GM12878 (cell line): Measurements from ENCODE around the gene SARS1. TPM values are rescaled to one million over a fixed set of nuclear protein-coding genes. Genes with fewer than 3 reads are reported as not detected.

Experiments used
- ATAC-seq: fragments of 200-7000 bp; cut with Tn5 transposase; 3 replicates; pipeline ENCODE4 v1.9.1; 2020; ENCODE audit warnings: mild to moderate bottlenecking, moderate library complexity
- BruUV-seq: library from RNA; stranded (reverse); fragments of 400-500 nt; replicated peaks from 2 replicates; lab custom pipeline; 2021; lab: Mats Ljungman, UMichigan
- CTCF ChIA-PET: fragments of 300-600 bp; sonication (Branson Sonifier 250); formaldehyde crosslinking; extraction: SDS; loops from one replicate; lab custom pipeline; 2021; ENCODE audit warnings: inconsistent platforms; lab: Yijun Ruan, JAX
- POLR2A ChIA-PET: fragments of 350-600 bp; formaldehyde crosslinking; extraction: SDS; loops from one replicate; lab custom pipeline; 2021; ENCODE audit warnings: inconsistent platforms; lab: Charles Lee
- RAD21 ChIA-PET: fragments of 300-600 bp; sonication (Branson Sonifier 250); formaldehyde crosslinking; loops from one replicate; lab custom pipeline; 2023; ENCODE audit warnings: antibody characterized with exemption; ENCODE audit not compliant: unreplicated experiment; lab: Charles Lee
- SMC1A ChIA-PET: fragments of 300-600 bp; sonication (Branson Sonifier 250); formaldehyde crosslinking; loops from one replicate; lab custom pipeline; 2023; ENCODE audit not compliant: unreplicated experiment, uncharacterized antibody; lab: Charles Lee
- DNase-seq: peaks from one replicate; pipeline ENCODE4 v3.0.0-alpha.2; 2011; ENCODE audit warnings: low read depth, low spot score
- FAIRE-seq: peaks from 3 replicates; lab custom pipeline; 2011; peaks lifted over from hg19 to GRCh38; lab: Jason Lieb, UNC
- H2AFZ ChIP-seq: 2 replicates; pipeline ENCODE4 v1.6.0; 2011; ENCODE audit warnings: low read depth, low read length, control low read depth; ENCODE audit not compliant: control insufficient read depth
- H3K27ac ChIP-seq: 2 replicates; pipeline ENCODE4 v1.5.1; 2011; ENCODE audit warnings: control low read depth; ENCODE audit not compliant: control insufficient read depth, insufficient read depth
- H3K27me3 ChIP-seq, 2 experiments: replicated peaks in 1 of 2; 2 replicates each; pipeline versions ENCODE4 v1.6.0 to v1.6.1; 2011; ENCODE audit warnings: low read length in 1 of 2; ENCODE audit not compliant: control insufficient read depth in 2 of 2, insufficient read depth in 2 of 2
- H3K36me3 ChIP-seq, 2 experiments: 2 replicates each; pipeline ENCODE4 v1.5.1; 2011; ENCODE audit warnings: low read length in 1 of 2; ENCODE audit not compliant: control insufficient read depth in 2 of 2, insufficient read depth in 2 of 2
- H3K4me1 ChIP-seq: 2 replicates; pipeline ENCODE4 v1.6.1; 2011; ENCODE audit warnings: mild to moderate bottlenecking, low read length, moderate library complexity, mixed read lengths; ENCODE audit not compliant: control insufficient read depth, insufficient read depth
- H3K4me2 ChIP-seq: 2 replicates; pipeline ENCODE4 v1.6.0; 2011; ENCODE audit warnings: control low read depth; ENCODE audit not compliant: control insufficient read depth, insufficient read depth
- H3K4me3 ChIP-seq: fragments of 200-600 bp; sonication (generic); 2 replicates; pipeline ENCODE4 v1.5.1; 2016
- H3K79me2 ChIP-seq: 2 replicates; pipeline ENCODE4 v1.6.0; 2011; ENCODE audit warnings: low read length; ENCODE audit not compliant: control insufficient read depth, insufficient read depth
- H3K9ac ChIP-seq: 2 replicates; pipeline ENCODE4 v1.8.0; 2011; ENCODE audit warnings: low read length, control low read depth, mixed read lengths; ENCODE audit not compliant: control insufficient read depth, insufficient read depth
- H3K9me3 ChIP-seq: replicated peaks from 3 replicates; pipeline ENCODE4 v1.5.1; 2011; ENCODE audit warnings: mild to moderate bottlenecking, low read length; ENCODE audit not compliant: control insufficient read depth, insufficient read depth
- H4K20me1 ChIP-seq: 2 replicates; pipeline ENCODE4 v1.6.0; 2011; ENCODE audit not compliant: control insufficient read depth, insufficient read depth
- BCL11A ChIP-seq: IDR thresholded peaks from 2 replicates; pipeline ENCODE4 v1.6.1; 2011; ENCODE audit warnings: low read depth, low read length
- CUX1 ChIP-seq: IDR thresholded peaks from 2 replicates; pipeline ENCODE4 v1.6.1; 2012; ENCODE audit warnings: improper control_type of control experiment, low read depth, low read length; ENCODE audit not compliant: insufficient replicate concordance
- IRF5 ChIP-seq: fragments of 450-650 bp; IDR thresholded peaks from 2 replicates; pipeline ENCODE4 v1.6.1; 2017; ENCODE audit warnings: borderline replicate concordance
- JUNB ChIP-seq: IDR thresholded peaks from 2 replicates; pipeline ENCODE4 v1.6.1; 2016; ENCODE audit warnings: antibody characterized with exemption, mild to moderate bottlenecking
- KDM1A ChIP-seq: fragments of 200-600 bp; sonication (generic); IDR thresholded peaks from 2 replicates; pipeline ENCODE4 v1.6.1; 2016; ENCODE audit warnings: borderline replicate concordance
- MYC ChIP-seq: IDR thresholded peaks from 2 replicates; pipeline ENCODE4 v1.6.1; 2011; ENCODE audit warnings: mild to moderate bottlenecking, low read length, moderate library complexity, inconsistent platforms; ENCODE audit not compliant: insufficient read depth, insufficient replicate concordance, insufficient read length, severe bottlenecking
- POLR2AphosphoS5 ChIP-seq: IDR thresholded peaks from 2 replicates; pipeline ENCODE4 v1.6.1; 2011; ENCODE audit warnings: mild to moderate bottlenecking, low read length, inconsistent platforms
- SIX5 ChIP-seq: IDR thresholded peaks from 2 replicates; pipeline ENCODE4 v1.6.1; 2011; ENCODE audit warnings: mild to moderate bottlenecking, low read depth, low read length, moderate library complexity; ENCODE audit not compliant: severe bottlenecking
- TBL1XR1 ChIP-seq: IDR thresholded peaks from 2 replicates; pipeline ENCODE4 v1.6.1; 2012; ENCODE audit warnings: low read depth, low read length, improper control_type of control experiment
- USF2 ChIP-seq: IDR thresholded peaks from 2 replicates; pipeline ENCODE4 v1.6.1; 2011; ENCODE audit warnings: low read depth, low read length, improper control_type of control experiment, borderline replicate concordance
- ZNF24 ChIP-seq: fragments of 450-650 bp; IDR thresholded peaks from 2 replicates; pipeline ENCODE4 v1.6.1; 2017; ENCODE audit warnings: antibody characterized with exemption, mild to moderate bottlenecking
- WGBS: methylation state at CpG from one replicate; pipeline ENCODE4 v1.1.6; 2016; ENCODE audit warnings: low lambda C conversion rate; ENCODE audit not compliant: insufficient replicate concordance, insufficient coverage; ENCODE audit errors: missing lambda C conversion rate; 5-methylcytosine and 5-hydroxymethylcytosine counted together
- in situ Hi-C: fragments of 300-500 bp; cut with MboI; formaldehyde crosslinking; loops from 9 replicates; pipeline ENCODE4 v1.14.3; 2018; ENCODE audit warnings: mixed read lengths
- intact Hi-C: fragments of 100-400 bp; cut with micrococcal nuclease; formaldehyde crosslinking; loops from one replicate; pipeline ENCODE4 v1.14.2; 2022; ENCODE audit not compliant: unreplicated experiment
- polyA plus RNA-seq, 11 experiments: library from polyadenylated mRNA; depleted of rRNA in 4 of 11; unstranded in 6 of 11; stranded (reverse) in 5 of 11; fragments of >200 nt; fragmentation: Nextera tagmentation in 4 of 11; fragmentation: Illumina TruSeq in 1 of 11; extraction: Ambion mirVana in 4 of 11; extraction: Trizol in 1 of 11; gene quantifications; 1 replicate in 1 of 11; 2 replicates in 10 of 11; pipeline versions ENCODE4 v1.2.1 to v1.2.3, GENCODE V29; 2011 to 2016; ENCODE audit warnings: inconsistent platforms in 2 of 11, missing spikeins in 2 of 11, low read depth in 1 of 11
- total RNA-seq, 4 experiments: library from RNA; depleted of rRNA in 3 of 4; stranded (reverse); fragments of >200 nt in 3 of 4; fragmentation: Illumina TruSeq in 1 of 4; extraction: Trizol in 1 of 4; gene quantifications; 2 replicates each; pipeline versions ENCODE4 v1.2.1 to v1.2.3, GENCODE V29; 2013 to 2021

The SARS1 gene
- total and polyA plus RNA-seq, 10 of the 15 experiments (the other 5 are each of a cell fraction or from before 2014, with no cell fraction given), result 103 to 202 (median 138) TPM

GRCh38 chr1:109251277-109252166 lies 37.8 kb downstream of the SARS1 start:
- Histone ChIP-seq H4K20me1 (no peaks in the 10 kb centered on the region), H3K27me3 (peaks cover 2 to 4% of the 10 kb centered on the region in 2 experiments; a peak in 3 of 4 replicates), H3K4me1 (no peaks in the 10 kb centered on the region), H3K79me2 (no peaks in the 10 kb centered on the region), H2AFZ (no peak overlapping the region), H3K9ac (no peak overlapping the region), H3K36me3 (no peaks in the 10 kb centered on the region), H3K4me3 (no peak overlapping the region), H3K4me2 (no peak overlapping the region), H3K27ac (no peak overlapping the region), H3K9me3 (no peaks in the 10 kb centered on the region)
- WGBS, result 76% methylated on average over 31 of the region's 32 CpGs
- RAD21 ChIA-PET, result no interaction called here
- POLR2A ChIA-PET, result no interaction called here
- FAIRE-seq, result no peak
- intact Hi-C loops (no loop called here), in situ Hi-C loops (no loop called here)
- no peak for ATAC-seq
- TF ChIP-seq BCL11A (no peak), IRF5 (no peak), MYC (no peak), POLR2AphosphoS5 (no peak), CUX1 (no peak), JUNB (no peak), ZNF24 (no peak), SIX5 (no peak), TBL1XR1 (no peak), KDM1A (no peak), USF2 (no peak)
- no peak for DNase-seq
- no TSS peak for BruUV-seq
- CTCF ChIA-PET, result no interaction called here
- SMC1A ChIA-PET, result no interaction called here
